Measurements from ENCODE around the gene CCL25.

- TF ChIP-seq CTCF (IDR thresholded peaks at IDR 0.05): no peak
- TF ChIP-seq POLR2A (IDR thresholded peaks at IDR 0.05): no peak
Observed at GRCh38 chr19:8064911-8065874, 12.6 kb downstream of the CCL25 start.

Measured in uterus (tissue), 2 donors.